COLO829 (cell line): Measurements from ENCODE around the gene ALG6.
"Not testable (repeated sequence)": the region's sequence is repeated elsewhere in the genome, so short reads cannot be mapped to it uniquely, and the experiment has no call there.

Experiments
- DNase-seq: peaks from one replicate; pipeline ENCODE4 v3.0.0; 2012; ENCODE audit warnings: low spot score

ALG6 gene

GRCh38 chr1:63328781-63329180 lies 38.6 kb upstream of the ALG6 start:
- no peak for DNase-seq

GRCh38 chr1:63329621-63330330 lies 37.7 kb upstream of the ALG6 start:
- DNase-seq = no peak

DNA sequence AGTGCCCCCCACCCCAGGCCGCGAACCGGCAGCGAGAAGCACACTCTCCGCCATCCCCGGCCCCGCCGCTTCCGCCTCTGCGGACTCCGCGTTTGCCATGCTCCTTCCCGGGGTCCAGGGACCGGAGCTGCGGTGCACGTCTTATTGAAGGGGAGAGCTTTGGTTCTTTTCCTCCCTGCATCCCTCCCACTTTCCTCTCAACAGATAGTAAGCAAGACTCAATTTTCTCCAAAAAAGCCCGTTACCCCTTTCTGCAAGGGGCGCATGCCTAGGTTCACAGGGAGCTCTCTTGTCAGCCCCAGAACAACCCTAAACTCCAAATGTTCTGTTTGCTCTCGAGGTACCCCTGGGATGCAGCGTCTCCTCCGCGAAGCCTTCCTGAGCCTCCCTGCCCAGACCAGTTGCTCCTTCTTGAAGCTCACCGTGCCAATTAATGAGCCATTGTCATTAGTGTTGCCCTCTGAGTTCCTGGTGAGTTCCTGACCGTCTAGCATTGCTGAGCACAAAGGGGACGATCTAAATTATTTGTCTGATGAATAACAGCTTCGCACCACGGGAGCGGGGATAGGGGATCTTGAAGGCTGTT lies 37.0 kb upstream of the ALG6 start:
- no peak for DNase-seq

DNA sequence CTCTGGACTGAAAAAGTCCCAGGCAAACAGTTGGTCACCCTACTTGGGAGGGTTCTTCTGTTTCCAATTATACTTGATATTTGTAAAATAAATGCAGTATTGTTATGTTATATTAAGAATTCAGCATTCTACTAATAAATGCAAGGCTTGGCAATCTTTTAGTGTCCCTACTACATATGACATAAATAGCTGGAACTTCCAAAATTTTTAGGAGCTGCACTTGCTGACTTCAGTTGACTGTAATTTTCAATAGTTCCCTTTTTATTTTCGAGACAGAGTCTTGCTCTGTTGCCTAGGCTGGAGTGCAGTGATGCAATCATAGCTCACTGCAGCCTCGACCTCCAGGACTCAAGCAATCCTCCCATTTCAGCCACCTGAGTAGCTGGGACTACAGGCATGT lies 25.0 kb upstream of the ALG6 start:
- DNase-seq = no peak

- DNase-seq = no peak
These were observed 23.5 kb upstream of the ALG6 start for GRCh38 chr1:63343922-63344321.

DNA sequence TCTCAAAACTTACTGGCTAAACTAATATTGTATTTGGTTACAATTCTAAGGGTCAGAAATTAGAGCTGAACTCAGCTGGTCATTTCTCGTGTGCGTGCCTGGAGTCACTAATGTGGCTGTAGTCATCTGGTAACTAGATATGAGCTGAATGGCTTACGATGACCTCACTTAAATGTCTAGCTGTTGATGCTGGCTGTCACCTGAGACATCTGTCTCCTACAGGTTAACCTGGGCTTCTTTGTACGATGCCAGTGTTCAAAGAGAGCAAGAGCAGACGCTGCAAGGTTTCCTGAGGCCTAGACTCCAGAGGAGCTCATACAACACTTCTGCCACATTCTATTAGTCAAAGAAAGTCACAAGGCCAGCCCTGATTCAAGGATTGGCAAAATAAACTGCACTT lies 17.1 kb upstream of the ALG6 start:
- no peak for DNase-seq

GRCh38 chr1:63352736-63353135 lies 14.7 kb upstream of the ALG6 start:
- DNase-seq = no peak

GRCh38 chr1:63356234-63356633 lies 11.2 kb upstream of the ALG6 start:
- not testable (repeated sequence) for DNase-seq

DNA sequence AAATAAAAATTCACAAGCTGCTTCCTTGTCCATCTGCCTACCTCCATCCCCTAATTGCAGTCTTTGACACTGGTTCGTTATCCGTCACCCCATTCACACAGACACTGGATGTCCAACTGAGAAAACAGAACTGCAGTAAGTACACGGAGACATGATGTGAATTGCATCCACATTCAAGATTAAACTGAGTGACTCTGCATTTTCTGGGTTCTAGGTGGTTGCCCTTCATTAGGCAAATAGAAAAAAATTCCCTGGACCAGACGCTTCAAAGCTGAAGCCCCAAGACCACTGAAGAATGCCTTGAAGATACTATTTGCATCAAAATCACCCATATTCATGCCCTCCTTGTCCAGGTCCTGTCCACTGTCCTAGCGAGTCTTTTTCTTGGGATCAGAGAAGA lies 7.9 kb upstream of the ALG6 start:
- no peak for DNase-seq

DNA sequence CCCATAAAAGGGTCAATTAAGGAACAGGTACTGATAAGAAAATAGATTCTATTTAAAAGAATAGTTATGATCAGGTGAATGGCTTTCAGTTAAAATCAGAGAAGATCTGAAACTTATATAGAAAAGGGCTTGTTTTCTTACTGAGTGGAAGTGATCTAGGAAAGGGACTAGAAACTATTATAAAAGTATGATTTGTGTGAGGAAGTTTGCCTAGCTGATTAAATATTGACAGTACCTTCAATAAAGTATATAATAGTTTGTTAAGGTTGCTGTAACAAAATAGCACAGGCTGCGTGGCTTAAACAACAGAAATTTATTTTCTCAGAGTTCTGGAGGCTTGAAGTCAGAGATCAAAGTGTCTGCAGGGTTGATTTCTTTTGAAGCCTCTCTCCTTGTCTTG lies 5.4 kb upstream of the ALG6 start:
- no peak for DNase-seq

DNA sequence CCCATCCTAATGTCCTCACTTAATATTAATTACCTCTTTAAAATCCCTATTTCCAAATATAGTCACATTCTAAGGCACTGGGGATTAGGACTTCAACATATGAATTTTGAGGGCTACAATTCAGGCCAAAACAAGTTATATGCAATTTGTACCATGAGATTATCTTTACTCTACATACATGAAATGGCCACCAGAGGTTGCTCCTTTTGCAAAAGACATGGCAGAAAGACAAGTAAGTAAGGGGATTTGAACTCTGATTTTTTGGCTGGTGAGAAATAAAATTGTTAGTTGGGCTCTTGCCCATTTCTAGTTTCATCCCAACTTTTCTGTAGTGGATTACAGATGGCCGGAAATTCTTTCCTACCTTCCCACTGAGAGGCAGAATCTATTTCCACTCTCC lies 4.8 kb upstream of the ALG6 start:
- no peak for DNase-seq

DNA sequence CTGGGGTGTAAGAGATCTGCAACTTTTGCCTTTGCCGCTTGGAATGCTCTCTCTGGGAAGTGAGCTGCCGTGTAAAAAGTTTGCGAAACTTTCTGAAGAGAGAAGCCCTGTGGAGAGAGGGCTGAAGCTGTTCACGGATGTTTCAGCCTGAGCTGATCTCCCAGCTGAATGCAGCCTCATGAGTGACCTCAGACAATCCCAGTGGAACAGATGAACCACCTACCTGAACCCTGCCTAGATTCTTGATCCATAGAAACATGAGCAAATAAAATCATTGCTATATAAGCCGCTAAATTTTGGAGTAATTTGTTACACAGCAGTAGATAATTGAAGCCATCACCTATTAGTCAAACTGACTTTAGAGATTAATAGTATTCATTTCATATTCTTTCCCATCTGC lies 4.4 kb upstream of the ALG6 start:
- no peak for DNase-seq

GRCh38 chr1:63366908-63367214 lies 566 bp upstream of the ALG6 start:
- DNase-seq = no peak

DNA sequence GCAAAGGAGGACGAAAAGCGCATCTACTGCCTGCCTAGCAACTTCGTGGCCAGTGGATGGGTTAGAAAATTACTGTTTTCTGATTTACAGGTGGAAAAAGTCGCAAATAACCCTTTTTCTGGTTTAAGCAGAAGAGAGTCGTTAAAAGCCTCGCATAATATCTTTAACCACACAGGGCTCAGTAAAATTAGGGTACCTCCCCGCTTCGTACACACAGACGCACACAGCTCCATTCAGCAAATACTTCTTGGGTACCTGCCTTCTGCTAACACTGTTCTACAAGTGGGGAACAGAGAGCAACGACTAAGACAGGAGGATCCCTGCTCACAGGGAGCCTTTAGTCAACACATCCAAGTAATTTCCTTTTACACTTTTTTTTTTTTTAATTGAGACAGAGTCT lies 704 bp downstream of the ALG6 start:
- DNase-seq = no peak

DNA sequence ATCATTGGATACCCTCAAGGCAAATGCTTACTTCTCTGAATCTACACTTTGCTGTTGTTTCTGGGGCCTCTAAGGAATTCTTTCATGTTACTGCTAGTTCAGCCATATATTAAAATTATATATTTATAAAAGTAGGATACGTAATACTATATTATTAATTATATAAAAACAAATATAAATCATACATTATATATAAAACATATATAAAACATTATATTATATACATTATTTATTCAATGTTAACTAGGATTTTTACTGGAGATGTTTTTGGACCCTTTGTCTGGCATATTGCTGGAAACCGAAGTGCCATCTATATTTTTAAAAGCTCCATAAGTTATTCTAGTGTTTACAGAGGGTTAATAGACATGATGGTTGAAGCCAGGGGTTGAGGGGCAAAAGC lies 12.2 kb downstream of the ALG6 start:
- no peak for DNase-seq

- DNase-seq = no peak
These were observed 14.3 kb downstream of the ALG6 start for GRCh38 chr1:63381741-63382140.

GRCh38 chr1:63401945-63402344 lies 34.5 kb downstream of the ALG6 start:
- DNase-seq = no peak

DNA sequence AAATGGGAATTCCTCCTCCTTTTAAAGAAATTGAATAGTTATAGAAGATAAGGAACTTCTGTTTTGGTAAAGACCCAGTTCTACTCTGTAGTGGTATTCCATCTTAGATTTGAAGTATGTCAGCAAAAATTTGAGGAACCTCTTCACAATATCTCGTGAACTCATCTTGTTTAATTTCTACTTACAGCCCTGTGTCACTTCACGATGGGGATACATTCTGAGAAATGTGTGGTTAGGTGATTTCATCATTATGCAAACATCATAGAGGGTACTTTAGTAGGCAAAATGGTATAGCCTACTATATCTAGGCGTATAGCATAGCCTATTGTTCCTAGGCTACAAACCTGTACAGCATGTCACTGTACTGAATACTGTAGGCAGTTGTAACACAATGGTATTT lies 36.0 kb downstream of the ALG6 start:
- DNase-seq = no peak

DNA sequence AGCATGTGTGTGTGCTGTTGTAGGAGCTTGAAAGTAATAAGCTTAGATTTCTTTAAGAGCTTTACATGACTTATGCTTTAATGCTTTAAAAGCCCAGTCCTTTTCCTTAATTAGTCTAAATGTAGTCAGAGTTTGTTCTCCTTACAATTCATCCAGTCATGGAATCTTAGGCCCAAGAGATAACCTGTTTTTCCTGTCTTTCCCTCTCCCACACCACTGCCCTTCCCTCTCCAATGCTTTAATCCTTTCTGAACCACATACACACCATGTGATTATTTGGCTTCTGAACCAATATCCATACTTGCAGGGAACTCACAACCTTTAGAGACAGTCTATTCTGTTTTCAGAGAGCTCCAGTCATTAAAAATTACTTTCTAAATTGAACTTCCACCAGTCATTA lies 37.6 kb downstream of the ALG6 start:
- DNase-seq = no peak

- DNase-seq = no peak
These were observed 38.6 kb downstream of the ALG6 start for GRCh38 chr1:63405987-63406386.

DNA sequence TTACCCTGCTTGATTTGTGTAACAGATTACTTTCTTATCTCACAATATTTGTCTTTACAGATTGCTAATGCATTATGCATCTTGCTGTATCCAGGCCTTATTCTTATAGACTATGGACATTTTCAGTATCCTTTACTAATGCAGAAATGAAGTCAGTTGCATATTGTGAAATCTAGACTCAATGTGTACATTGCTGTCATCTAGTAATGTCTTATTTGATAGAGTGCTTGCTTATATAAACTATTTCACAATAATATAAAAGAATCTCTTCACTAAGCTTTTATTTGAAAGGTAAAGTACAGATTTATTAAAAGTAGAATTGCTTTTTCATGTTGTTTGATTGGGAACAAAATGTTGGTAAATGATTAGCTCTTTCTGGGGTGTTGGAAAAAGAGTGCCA lies 39.6 kb downstream of the ALG6 start:
- DNase-seq = no peak

- no peak for DNase-seq
These were observed 40.9 kb downstream of the ALG6 start for GRCh38 chr1:63408331-63408730.

GRCh38 chr1:63411066-63411465 lies 43.6 kb downstream of the ALG6 start:
- no peak for DNase-seq

- no peak for DNase-seq
These were observed 46.0 kb downstream of the ALG6 start for GRCh38 chr1:63413394-63413793.
